Cortex of kidney (tissue), 1 donor: ENCODE data around the gene AFF3.

ENCODE experiments used
- DNase-seq: peaks from one replicate; lab custom pipeline; 2025; lab: John Stamatoyannopoulos, UW

Gene AFF3

GRCh38 chr2:99597616-99598015 lies 544.8 kb downstream of the AFF3 start:
- DNase-seq = no peak

DNA sequence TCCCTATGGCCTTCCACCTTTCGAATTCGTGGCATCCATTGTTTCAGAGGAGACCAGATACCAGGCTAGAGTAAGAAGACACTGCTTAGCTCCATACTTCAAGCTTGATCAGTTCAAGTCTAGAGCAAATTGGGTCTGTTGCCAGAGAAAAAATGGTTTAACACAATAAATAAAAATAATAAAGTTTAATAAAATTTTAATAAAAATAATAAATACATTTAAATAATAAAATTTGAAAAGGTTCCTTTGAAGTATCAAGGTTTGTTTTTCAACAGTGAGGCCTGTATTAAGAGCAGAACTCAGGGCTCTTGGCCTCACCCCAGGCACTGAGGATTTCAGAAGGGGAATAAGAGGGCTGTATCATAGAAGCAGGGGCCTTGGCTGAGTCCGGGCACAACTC lies 547.0 kb downstream of the AFF3 start:
- no peak for DNase-seq

DNA sequence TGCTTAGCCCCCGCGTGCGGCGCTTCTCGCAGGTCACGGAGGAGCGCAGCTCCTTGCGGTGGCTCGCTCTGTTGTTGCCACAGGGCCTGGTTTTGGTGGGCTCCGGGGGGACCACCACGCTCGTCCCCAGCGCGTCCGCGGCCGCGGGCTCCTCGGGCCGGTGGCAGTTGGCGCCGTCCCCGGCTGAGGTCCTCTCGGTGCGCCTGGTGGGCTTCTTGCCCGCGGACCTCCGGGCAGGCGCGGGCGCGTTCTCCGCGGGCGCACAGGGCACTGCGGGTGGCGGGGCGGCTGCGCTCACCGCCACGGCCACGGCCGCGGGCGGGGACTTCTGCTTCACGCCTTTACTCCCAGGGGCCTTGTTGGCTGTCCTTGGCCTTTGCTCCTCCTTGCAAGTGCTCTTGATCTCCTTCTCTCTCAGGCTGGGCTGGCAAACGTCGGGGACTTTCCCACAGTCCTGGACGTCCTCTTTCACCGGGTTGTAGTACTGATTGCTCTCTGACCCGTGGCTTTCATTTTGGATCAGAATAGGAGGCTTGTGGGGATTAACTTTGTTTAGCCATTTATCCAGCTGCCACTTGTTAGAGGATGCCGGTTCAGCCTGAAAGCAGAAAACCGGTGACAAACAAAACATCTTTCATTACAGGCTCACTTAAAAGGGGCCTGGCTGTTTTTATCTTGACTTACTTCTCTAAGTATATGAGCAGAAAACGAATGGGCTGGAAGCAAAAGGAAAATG lies 548.5 kb downstream of the AFF3 start:
- DNase-seq = no peak

GRCh38 chr2:99576775-99577174 lies 565.6 kb downstream of the AFF3 start:
- no peak for DNase-seq

DNA sequence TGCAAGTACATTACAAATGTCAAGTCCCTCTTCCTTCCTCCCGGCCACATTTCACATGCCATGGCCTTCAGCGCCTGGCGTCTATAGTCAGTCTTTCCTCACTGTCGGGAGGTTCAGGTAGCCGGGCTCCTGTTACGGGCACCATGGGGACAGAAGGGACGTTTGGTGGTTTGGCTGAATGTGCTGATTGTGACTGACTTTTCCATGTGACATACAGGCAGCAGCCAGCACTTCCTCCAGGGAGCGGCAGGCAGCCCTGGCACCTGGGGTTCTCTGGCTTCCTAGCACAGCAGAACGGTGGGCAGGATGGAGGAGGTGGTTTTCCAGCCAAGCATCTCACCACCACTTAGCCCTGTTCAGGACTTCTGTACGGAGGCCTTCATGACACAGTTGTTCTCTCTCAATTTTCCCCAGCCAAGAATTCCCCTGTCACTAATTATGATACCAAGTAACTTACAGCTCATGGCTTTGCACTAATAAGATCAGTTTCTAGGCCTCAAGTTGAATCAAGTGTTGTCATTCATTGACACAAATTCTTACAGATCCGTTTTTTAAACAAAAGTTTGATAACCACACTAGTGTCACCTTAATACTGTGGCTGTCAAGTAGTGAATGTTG lies 568.6 kb downstream of the AFF3 start:
- no peak for DNase-seq

- no peak for DNase-seq
These were observed 569.8 kb downstream of the AFF3 start for GRCh38 chr2:99572373-99573164.

- no peak for DNase-seq
These were observed 570.4 kb downstream of the AFF3 start for GRCh38 chr2:99571954-99572353.

- no peak for DNase-seq
These were observed 570.9 kb downstream of the AFF3 start for GRCh38 chr2:99571533-99571932.

- no peak for DNase-seq
These were observed 571.4 kb downstream of the AFF3 start for GRCh38 chr2:99571021-99571420.

- DNase-seq = no peak
These were observed 573.0 kb downstream of the AFF3 start for GRCh38 chr2:99569386-99569785.

GRCh38 chr2:99565227-99565626 lies 577.2 kb downstream of the AFF3 start:
- no peak for DNase-seq

DNA sequence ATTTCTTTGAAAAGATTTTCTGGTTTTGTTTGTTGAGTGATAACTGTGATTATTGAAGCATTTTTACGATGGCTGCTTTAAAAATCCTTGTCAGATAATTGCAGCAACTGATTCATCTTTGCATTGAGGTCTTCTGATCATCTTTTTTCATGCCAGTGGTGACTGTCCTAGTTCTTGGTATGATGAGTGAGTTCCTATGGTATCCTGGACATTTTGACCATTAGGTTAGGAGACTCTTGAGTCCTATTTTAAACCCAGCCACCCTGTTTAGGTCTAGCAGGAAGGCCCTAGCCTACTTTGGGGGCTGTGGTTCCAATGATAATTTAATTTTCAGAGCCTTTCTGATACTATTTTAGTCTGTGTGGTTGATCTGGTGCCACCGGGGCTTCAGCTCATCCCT lies 579.9 kb downstream of the AFF3 start:
- DNase-seq = no peak

DNA sequence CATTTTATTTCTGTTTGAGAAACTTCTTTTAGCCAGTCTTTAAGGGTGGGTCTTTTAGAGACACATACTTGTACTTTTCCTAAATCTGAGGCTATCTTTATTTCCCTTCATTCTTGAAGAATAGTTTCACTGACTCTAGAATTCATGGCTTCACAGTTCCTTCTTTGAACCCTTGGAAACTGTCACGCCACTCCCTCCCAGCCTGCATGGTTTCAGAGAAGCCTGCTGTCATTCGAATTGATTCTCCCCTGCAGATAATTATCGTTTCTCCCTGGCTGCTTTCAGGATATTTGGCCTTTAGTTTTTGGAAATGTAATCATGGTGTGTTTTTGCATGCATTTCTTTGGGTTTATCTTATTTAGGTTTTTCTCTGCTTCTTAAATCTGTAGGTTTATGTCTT lies 580.6 kb downstream of the AFF3 start:
- no peak for DNase-seq

- no peak for DNase-seq
These were observed 583.2 kb downstream of the AFF3 start for GRCh38 chr2:99559075-99559662.

DNA sequence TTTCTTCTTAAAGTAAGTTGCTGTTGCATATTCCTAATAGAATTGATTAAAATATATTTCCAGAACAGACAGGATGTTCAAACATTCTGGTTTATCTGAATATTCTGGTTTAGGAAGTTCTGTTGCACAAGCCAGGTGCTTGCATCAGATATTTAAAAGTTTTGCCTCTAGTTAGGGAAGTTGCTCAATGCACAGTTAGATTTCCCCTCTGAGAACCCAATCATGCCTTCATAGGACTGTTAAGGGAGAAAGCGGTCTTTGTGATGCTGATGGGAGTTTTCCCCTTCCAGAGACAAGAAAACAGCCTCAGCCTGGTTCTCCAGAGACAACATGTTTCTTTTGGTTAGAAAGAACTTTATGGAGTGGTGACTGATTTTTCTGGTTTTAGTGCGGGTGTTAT lies 587.0 kb downstream of the AFF3 start:
- DNase-seq = no peak

- no peak for DNase-seq
These were observed 587.5 kb downstream of the AFF3 start for GRCh38 chr2:99554871-99555270.

- no peak for DNase-seq
These were observed 588.2 kb downstream of the AFF3 start for GRCh38 chr2:99554238-99554637.

GRCh38 chr2:99552529-99552928 lies 589.9 kb downstream of the AFF3 start:
- DNase-seq = no peak

DNA sequence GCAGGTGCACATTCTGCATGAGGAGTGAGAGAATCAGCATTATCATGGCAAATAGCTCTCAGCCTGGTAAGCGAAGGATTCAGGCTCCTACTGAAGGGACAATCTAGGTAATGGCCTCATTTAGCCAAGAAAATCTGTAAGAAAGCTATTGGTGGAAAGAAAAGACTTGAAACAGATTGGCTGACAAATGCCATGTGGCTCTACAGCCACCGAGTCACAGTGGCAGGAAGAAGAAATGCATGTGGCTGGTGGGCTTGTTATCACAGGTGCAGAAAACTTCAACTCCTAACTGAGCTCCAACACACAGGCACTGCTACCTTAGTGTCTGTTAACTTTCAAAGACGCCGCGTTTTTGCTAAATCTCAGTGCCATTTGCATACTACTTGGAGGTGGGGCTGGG lies 592.0 kb downstream of the AFF3 start:
- no peak for DNase-seq

DNA sequence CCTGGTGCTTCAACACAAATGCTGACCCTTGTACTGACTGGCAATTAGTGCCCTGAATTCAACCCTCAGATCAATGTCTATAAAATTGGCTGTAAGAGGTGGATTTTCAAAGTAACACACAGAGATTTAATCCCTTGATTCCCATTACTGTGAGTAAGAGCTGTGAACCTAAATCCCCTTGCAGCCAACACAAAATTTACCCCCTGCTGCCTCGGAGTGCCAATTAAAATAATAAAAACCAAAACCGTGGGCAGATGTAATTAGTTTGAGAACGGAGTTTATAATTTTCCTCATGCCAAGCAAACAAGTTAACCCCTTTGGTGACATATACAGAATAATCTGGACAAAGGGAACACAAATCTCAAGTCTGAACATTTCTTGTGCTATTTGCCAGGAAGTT lies 596.8 kb downstream of the AFF3 start:
- no peak for DNase-seq

- DNase-seq = no peak
These were observed 597.3 kb downstream of the AFF3 start for GRCh38 chr2:99545066-99545465.

DNA sequence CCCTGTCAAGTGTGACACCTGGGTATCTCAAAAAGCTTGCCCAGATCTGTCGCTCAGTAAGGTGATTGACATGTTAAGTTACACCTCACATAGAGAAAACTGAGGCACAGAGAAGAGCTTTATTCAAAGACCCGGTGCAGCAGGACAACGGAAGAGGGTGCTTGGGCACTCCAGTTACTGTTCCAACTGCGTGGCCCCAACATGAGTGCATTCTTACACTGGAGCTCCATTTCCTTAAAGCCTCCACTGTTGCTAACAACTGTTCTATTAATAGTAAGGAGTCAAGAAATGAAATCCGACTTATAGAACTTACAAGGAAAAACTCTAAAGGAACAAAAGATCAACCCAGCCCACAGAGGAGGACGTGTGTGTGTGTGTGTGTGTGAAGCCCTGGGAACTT lies 597.8 kb downstream of the AFF3 start:
- DNase-seq = no peak

GRCh38 chr2:99543247-99543646 lies 599.1 kb downstream of the AFF3 start:
- DNase-seq = no peak
